Airway epithelial cell (primary cell): ENCODE data around the gene RAB5A. TPM values are rescaled to one million over a fixed set of nuclear protein-coding genes. Genes with fewer than 3 reads are reported as not detected.

Experiments
- total RNA-seq: library from RNA; depleted of rRNA; stranded (reverse); fragments of >200 nt; gene quantifications from 2 replicates; pipeline ENCODE4 v1.2.3, GENCODE V29; 2015

RAB5A gene, protein sequence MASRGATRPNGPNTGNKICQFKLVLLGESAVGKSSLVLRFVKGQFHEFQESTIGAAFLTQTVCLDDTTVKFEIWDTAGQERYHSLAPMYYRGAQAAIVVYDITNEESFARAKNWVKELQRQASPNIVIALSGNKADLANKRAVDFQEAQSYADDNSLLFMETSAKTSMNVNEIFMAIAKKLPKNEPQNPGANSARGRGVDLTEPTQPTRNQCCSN
- 31.6 and 62.3 TPM in 2 replicates for total RNA-seq

DNA sequence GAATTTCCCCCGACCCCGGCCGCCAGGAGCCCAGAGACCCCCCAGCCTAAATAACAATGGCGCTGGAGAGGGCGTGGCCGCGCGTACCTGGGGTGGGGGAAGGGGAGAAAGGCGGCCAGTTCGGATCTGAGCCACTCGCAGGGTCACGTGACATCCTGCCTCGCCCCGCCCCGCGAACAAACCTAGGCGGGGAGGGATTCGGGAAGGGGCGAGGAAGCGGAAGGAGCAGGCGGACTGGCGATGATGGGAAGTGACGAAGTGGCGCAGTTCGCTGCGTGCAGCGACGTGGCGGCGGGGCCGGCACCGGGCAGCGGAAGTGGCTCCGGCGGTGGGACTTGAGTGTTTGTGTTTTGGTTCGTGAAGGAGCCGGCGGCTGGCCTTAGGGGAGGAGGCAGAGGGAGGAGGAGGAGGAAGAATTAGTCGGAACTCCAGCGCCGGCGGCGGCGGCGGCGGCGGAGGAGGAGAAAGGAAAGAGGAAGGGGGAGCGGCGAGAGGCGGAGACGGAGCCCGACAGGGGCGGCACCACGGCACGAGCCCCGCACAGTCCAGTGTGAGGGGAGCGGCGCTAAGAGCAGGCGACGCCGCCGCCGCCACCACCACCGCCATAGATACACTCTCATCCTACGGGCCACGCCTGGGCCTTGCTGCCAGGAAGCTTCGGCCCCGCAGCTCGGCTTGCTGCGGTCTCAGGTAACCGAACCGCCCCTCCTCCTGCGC lies at the start of gene RAB5A:
RAB5A (plus strand) TSS at position 266 of the 717 bp plus-strand sequence. CDS start 3,802 bp downstream, outside the sequence.

DNA sequence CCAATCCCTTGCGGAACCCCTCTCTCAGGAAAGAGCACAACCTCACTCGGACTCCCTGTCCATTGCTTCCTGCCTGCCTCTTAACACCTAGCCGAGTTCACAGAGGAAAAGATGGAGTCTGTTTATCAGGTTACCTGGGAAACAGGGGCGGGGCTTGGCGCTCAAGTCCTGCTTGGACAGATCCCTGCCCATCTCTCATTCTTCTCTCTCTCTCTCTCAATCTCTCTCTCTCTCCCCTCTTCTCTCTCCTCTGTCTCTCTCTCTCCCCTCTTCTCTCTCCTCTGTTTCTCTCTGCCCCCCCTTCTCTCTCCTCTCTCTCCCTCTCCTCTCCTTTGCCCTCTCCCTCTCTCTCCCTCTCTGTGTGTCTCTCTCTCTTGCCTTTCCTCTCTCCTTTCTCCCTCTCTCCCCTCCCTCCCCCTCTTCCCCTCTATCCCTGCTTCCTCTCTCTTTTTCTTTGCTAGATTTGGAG lies 12.8 kb upstream of the RAB5A start, which contains the start of gene EFHB:
EFHB (minus strand) TSS at position 120 of the 469 bp plus-strand sequence. CDS start 199 bp downstream, outside the sequence.

DNA sequence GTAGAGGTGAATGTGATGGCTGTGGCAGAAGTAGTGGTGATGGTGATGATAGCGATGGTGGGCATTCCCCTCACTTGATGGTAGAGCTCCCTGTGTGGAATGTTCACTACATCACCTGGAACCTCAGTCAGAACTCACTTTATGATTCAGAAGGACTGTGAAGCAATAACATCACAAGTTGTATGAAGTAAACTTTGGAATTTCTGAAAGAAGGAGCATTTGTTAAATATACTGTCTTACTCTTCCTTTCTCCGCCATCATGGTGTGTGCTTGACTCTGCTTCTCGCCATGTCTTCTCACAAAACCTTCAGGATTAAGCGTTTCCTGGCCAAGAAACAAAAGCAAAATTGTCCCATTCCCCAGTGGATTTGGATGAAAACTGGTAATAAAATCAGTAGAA lies 65.3 kb downstream of the RAB5A start, which contains the start of gene PP2D1:
PP2D1 (minus strand) TSS at position 101 of the 400 bp plus-strand sequence. CDS start 192 bp downstream, outside the sequence.

Other genes with a start within 250 kb of the RAB5A start
- gene EFHB, start 12.9 kb upstream of the RAB5A start, total RNA-seq: 0.35 TPM in 1 of 2 replicates, not detected in the other
- not detected in 2 replicates for gene PP2D1, start 65.2 kb downstream of the RAB5A start, total RNA-seq
- gene KAT2B, start 93.3 kb downstream of the RAB5A start, total RNA-seq: 2.0 and 5.5 TPM in 2 replicates
- gene SGO1, start 239.1 kb downstream of the RAB5A start, total RNA-seq: 4.8 and 6.7 TPM in 2 replicates